ENCODE results near the gene CARD9. TPM values are rescaled to one million over a fixed set of nuclear protein-coding genes. Genes with fewer than 3 reads are reported as not detected.
A peak's percentile ranks its signal among the peaks of the same experiment; 100 is the strongest.

CARD9 gene
- total RNA-seq, 1 donor from 2014 or later, result 1.5 TPM

DNA sequence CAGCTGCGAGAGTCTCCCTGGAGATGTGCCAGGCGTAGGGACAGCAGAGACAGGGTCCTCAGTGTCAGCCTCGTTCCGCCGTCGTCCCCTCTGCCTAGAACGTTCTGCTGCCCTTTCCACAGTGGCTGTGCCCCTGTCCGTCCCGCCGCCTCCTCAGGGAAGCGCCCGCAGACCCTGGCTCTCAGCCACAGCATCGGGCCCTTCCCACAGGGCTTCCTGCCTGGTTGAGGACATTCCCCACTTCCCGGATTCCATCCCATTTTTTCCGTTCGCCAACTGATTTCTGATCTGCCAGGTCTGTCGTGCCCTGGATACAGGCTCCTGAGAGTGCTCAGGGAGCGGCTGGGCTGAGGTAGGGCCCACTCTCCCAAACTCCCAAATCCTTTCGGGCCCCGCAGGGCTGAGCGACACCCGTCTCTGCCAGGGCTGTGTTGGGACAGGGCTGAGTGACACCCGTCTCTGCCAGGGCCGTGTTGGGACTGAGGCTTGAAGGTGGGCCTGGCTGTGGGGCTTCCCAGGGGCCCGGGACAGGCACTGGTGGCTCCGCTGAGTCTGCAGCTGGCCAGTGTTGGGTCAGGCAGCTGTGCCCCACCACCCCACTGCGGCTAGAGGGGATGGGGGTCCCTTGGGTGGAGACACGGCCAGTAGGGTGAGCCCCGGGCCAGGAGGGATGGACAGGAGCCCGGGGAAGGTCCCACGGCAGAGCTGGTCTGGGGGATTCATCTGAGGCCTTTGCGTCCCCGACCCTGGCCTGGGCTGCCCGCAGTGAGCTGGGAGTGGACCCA lies 25.8 kb downstream of the CARD9 start:
- DNase-seq (ENCODE audit: low read depth), result no peak

DNA sequence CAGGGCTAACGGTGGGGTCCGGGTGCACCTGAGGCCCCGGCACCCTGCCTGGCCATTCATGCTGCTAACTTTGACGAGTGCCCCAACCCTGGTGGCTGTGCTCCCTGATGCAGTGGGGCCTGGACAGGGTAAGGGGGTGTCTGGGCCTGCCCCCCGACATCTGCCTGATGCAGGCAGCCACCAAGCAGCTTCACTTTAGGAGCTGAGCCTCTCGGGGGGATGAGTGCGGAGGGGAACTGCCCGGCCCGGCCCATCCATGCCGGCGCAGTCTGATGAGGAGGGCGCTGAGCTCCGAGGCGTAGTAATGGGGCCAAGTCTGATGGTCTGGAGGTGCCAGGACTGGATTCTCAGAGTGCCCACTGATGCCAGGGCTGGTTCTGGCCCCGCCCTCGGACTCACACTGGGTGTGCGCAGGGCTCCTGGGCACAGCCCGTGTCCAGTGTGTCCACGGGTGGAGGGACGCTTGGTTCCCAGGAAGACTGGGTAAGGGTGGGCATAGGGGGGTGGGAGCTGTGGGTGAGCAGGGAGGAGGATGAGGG lies 26.5 kb downstream of the CARD9 start:
- DNase-seq (ENCODE audit: low read depth), result no peak

DNA sequence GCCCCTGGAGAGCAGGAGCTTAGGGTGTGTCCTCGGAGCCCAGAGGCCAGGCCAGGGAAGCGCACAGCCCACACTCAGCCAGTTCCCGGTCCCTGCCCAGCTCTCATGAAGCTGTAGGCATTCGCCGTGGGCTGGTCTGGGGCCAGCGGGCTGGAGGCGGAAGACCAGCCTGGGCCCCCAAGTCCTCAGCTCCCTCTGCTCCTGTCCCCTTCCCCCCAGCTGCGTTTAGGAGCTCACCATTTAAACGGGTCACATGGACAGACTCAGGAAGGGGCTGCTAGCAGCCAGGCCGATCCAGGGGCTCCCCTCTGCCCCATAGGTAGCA lies 27.4 kb downstream of the CARD9 start:
- DNase-seq (ENCODE audit: low read depth), result no peak

DNA sequence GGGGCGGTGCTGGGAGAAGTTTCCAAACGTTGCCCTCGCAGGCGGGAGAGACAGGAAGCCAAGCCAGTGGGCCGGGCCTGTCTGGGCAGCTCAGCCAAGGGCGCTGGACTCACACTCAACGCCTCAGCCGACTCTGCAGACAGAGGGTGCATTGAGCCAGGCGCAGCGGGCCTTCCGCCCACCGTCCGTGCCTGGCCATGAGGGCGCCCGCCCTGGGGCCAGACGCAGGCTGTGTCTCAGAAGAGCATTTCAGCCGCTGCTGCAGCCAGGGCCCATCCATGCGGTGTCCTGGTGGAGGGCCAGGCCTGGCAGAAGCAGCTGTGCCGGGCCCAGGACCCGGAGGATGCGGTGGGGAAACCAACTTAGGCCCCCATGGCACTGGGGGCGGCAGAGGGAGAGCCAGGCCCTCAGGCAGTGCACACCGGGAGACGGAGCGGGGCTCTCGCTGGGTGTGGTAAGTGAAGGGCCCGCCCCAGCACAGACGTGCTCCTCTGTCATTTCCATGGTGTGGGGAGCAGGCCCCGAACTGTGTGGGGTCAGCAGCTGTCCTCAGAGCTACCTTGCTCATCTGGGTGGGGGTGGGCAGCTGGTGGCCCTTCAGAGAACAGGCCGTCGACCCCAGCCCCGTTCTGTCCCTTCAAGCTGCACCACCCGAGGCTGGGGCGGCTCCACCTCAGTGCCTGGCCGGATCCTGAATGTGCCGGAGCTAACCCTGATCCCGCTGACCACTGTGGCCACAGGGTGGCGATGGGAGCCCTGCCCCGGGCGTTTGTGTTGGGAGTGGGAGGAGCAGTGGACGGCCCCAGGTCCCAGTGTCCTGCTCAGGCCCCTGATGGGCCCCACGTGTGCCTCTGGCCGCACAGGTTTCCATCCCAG lies 27.9 kb downstream of the CARD9 start:
- peak; percentile 27 for DNase-seq (ENCODE audit: low read depth)

DNA sequence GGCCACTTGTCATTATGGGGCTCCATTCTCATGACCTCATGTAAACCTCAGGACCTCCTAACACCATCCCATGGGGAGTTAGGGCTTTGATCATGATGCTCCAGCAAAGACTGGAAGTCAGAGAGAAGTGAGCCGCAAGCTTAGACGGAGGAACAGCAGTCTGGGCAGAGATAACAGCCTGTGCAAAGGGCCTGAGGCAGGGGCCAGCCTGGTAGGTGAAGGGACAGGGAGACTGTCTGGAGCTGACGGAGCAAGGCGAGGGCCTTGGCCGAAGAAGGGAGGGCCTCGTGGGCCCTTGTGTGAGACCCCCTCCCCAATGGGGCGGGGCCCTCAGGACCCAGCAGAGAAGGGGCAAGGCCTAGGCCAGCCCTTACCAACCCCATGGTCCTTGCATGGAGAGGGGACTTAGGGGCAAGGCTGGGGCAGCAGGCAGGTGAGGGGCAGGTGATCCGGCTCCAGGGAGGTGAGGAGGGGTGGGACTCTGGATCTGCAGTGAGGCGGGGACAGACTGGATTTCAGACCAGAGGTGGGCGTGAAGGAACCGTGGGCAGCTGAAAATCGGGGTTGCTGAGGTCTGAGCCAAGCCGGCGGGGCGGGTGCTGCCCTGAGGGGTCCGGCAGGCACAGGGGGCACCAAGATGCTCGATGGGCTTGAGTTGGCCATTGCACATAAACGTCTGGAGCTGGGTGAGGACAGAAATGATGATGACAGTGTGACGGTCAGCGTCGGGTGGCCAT lies 28.8 kb downstream of the CARD9 start:
- DNase-seq (ENCODE audit: low read depth), result no peak

DNA sequence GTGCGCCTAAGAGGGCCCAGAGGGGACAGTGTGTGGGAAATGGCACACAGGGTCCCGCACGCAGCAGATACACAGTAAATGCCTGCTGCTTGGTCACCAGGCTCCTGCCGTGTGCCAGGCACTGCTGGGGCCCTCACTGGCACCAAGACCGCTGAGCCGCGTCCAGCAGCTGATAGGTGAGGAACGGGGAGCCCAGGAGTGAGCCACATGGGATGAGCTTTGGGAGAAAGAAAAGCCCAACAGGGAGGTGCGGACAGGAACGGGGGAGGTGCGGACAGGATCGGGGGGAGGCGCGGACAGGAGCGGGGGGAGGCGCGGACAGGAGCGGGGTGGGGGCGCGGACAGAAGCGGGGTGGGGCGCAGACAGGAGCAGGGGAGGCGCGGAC lies 29.6 kb downstream of the CARD9 start:
- no peak for DNase-seq (ENCODE audit: low read depth)

DNA sequence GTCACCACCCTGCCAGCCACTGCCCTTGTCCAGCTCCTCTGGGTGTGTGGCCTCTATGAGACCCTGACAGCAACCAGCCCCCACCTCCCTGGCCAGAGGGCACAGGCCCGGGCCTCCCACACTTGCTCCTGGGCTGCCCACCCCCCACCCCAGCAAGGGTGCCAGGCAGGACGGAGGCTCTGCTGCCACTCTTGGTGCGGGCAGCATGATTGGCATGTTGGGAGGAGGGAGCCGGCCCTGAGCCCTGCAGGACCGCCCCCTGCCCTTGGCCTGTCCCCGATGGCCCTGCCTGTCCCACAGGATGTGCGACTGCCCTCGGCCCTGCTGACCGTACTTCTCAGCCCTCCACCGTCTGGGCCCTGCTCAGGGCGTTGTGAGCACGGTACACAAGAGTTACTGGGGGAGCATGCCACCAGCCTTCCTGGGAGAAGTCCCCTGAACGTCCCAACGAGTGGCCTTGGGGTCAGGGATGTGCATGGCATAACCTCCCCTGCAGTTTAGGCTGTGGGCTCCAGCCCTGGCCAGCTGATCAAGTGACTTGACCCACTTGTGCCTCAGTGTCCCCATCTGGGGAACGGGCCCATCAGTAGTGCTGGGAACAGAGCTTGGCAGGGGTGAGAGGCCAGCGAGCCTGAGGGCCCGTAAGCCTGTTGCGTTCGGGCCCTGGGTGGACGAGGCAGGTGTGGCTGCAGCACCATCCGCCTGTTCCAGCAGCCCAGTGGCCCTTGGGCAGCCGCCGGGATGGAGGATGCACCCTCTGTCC lies 30.2 kb downstream of the CARD9 start:
- no peak for DNase-seq (ENCODE audit: low read depth)

DNA sequence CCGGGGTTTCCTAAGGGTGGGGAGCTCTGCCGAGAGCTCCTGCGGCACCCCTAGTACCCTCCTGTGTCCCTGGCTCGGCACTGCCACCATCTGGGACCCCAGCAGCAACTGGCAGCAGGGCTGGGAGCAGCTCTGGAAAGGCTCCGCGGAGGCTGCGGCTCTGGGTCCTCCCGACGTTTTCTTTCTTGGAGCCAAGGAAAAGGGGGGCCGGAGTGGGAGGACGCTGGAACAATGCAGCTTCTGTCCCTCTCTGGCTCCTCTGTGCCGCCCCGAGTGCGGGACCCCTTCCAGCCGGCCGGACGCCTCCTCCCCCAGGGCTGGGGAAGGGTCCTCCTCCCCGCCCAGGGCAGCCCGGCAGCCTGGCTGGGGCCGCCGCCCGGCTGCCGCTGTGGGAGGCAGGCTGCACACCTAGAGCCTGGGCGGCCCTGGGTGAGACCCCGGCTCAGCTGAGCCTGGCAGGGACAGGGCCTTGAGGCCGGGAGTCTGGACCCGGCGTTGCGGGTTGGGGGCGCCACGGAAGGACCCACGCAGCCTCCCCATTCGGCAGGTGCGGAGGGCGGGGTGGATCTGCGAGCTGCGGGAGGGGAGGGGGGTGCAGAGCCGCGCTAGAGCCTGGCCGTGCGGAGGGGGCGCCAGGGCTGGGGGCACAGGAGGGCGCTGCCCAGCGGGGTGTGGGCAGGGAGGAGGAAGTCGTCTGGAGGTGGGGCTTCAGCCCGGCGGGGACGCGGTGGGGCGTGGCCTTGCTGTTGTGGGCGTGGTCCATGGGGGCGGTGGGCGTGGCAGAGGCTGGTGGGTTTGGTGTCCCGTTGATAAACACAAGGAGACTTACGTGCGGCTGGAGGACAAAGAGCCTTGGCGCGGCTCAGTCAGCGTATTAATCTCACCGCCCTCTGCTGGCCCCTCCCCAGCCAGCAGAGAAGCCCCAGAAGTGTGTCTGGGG lies 31.0 kb downstream of the CARD9 start:
- peak; percentile 52 for DNase-seq (ENCODE audit: low read depth)

DNA sequence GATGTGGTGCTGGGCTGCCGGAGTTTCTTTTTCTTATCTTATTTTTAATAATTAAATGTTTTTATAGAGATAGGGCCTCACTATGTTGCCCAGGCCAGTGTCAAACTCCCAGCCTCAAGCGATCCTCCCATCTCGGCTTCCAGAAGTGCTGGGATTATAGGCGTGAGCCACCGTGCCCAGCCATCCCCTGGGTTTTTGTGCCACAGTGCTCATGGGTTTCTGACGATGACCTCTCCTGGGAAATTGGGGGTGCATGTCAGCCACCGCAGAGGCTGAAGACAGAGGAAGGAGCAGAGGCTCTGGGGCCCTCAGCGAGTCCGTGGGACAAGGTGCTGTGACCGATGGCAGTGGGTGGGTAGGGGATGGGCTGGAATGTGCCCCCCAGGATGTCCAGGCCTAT lies 31.7 kb downstream of the CARD9 start:
- no peak for DNase-seq (ENCODE audit: low read depth)

DNA sequence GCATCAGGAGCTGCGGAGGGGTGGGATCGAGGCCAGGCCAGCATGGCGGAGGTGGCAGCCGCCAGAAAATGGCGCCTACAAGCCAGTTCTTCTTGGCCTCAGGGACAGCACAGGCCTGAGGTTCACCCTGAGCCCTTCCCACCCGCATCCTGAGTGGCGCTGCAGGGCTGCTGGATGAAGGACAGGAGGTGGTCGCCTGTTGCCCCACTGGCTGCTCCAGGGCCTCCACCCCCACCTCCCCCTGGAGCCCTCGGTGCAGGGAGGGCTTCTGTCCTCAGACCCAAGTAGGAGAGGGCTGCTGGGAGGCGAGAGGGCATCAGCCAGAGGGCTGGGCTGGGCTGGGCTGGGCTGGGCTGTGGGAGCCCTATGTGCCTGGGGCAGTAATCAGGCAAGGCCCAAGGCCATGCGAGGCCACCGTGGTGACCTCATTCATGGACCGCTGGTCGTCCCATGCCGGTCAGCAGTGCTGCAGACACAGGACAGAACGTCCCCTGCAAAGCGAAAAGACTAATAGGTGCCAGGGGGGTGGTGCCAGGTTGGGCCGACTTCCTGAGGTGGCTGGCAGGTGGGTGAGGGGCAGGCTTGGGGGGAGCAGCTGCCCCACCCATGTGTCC lies 32.3 kb downstream of the CARD9 start:
- DNase-seq (ENCODE audit: low read depth), result no peak

DNA sequence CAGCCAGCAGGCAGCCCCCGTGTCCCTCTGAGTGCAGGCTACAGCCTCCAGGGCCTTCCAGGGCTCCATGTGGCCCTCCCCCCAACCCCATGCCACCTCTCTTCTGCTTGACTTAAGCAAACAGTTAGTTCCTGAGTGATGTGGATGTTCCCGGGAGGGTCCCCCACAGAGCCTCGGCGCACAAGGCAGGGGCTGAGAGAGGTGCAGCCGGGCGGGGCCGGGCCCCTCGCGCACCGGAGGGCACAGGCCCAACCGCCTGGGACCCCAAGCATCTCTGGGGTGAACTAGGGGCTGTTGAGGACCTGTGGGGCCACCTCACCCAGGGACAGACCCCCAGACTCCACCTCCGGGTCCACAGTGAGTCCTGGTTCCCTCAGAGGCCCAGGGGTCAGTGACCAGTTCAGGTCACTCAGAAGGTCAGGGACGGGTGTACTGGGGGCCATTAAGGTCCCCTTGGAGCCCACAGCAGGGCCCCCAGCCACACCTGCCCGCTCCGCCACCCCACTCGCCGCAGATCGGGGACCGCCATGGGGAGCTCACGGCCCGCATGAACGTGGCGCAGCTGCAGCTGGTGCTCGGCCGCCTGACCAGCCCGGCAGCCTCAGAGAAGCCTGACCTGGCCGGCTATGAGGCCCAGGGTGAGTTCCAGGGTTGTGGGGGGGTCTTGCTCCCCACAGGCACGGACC lies 33.0 kb downstream of the CARD9 start:
- DNase-seq (ENCODE audit: low read depth), result no peak

DNA sequence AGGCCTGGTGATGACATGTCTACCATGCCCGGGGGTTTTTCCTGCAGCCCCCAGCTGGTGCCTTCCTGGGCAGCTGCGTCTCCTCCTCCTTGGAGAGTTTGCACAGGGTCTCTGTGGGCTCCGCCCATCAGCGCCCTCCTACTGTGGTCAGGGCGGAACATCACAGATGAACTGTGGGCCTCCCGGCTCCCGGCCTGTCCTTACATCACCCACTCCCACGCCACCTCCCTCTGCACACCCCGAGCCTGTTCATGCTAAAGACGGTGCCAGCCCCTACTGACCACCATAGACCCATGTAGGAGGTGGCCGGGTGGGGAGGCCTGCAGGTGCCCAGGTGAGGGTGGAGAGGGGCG lies 33.5 kb downstream of the CARD9 start:
- no peak for DNase-seq (ENCODE audit: low read depth)

DNA sequence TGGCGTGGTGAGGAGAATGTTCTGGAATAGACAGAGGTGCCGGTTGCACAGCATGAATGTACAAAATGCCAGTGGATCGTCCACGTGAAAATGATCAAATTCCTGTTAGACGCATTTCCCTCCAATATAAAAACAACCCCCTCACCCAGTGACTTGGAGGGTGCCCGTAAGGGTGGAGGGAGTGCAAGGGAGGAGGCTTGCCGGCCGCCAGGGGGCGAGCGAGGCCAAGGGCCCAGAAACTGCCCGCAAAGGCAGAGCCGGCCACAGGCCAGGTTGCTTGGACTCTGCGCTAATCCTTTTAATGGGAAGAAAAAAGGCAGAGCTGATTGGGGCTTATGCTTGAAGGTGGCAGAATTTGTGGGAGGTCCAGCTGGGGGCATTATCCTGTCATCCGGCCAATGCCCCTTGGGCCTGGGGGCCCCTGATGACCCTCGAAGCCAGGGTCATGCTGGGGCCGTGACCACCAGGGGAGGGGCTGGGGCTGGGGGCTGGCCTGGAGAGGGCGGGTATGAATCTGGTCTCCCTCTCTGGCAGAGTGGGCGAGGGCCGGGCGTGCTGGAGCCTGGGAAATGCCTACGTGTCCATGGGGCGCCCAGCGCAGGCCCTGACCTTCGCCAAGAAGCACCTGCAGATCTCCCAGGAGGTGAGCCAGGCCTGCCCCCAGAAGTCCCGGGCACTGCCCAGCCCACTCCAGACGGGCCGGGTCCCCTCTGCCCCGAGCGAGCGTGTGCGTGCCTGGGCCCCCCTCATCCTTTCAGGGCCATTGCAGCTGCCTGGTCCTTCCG lies 34.1 kb downstream of the CARD9 start:
- DNase-seq (ENCODE audit: low read depth), result peak; percentile 41

DNA sequence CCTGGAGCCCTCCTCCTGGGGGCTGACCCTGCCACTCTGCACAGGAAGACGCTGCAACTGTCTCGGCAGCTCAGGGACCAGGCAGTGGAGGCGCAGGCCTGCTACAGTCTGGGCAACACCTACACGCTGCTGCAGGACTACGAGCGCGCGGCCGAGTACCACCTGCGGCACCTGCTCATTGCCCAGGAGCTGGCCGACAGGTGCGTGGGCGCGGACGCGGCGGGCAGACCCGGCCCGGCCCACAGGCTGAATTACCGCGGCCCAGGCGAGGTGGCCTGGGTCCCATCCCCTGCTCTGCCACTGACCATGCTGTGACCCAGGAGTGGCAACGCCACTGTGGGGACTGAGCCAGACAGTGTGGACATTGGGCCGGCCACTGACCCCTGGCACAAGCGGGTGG lies 35.0 kb downstream of the CARD9 start:
- no peak for DNase-seq (ENCODE audit: low read depth)

DNA sequence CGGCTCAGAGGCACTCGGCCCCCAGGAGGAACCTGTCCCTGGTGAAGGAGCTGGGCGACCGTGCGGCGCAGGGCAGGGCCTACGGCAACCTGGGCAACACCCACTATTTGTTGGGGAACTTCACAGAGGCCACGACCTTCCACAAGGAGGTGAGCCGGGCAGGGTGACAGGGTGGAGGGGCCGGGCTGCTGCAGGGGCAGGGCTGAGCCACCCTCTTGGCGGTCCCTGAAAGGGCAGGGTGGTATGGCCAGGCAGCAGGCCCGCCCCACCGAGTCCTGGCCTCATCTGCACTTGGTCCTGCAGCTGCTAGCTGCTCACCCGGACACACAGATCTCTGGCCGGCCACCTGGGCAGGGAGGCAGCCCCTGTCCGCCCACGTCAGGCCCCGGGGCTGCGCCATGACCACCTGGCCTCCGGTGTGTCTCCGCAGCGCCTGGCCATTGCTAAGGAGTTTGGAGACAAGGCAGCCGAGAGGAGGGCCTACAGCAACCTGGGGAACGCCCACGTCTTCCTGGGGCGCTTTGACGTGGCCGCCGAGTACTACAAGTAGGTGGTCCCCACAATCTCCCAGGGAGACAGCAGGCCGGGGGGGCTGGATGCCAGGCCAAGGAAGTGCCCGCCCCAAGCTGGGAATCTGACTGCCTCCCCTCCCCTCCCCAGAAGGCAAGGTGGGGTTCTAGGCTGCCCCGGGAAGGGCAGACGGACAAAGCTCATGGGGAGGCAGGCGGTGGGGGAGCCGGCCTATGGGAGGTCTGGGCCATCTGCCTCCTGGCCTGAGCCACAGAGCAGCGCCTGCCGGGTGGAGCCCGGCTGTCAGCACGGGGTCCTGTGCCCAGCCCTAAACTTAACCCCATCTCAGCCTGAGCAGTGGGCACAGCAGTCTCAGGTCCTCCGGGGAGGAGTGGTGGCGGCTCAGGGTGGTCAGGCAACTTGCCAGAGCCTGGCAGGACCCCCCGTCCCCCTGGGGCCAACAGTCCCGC lies 35.8 kb downstream of the CARD9 start:
- DNase-seq (ENCODE audit: low read depth), result no peak

DNA sequence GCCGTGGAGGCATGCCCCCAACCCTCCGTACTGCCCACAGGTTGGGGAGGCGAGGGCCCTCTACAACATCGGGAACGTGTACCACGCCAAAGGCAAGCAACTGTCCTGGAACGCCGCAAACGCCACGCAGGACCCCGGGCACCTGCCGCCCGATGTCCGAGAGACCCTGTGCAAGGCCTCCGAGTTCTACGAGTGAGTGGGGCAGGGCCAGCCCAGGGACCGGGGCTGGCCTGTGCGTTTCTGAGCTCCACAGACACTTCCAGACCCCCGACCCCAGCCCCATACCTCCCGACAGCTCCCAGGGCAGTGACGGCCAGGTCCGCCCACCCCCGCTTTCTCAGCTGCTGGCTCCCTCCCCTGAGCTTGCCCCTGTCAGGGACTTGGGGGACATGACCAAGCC lies 36.6 kb downstream of the CARD9 start:
- DNase-seq (ENCODE audit: low read depth), result no peak

DNA sequence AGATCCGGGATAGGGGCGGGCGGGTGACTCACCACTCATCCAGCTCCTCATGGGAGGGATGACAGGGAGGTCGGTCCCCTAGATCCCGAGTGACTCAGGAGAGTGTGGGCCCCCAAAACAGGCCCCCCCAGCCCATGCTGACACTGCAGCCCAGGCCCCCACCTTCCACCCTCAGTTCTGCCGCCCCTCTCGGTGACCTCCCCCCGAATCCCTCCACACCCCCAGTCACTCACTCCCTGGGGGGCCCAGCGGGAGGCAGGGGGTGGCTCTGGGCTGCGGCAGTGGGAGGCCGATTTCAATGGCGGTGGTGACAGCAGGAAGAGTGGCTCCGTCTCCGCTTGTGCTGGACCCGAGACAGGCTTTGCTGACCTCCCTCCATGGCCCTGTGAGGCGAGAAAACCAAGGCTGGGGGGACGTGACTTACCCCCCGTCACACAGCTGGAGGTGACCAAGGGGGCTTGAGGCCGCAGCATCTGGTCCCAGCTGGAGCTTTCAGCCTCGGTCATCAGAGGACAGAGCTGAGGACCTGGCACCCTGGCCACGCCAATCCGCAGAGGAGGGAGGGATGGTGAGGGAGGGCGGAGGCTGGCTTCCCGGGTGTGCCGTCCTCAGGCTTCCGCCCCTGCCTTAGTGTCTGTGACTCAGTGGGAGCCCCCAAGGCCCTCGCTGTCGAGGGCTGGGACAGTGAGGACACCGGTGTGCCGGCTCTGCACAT lies 37.2 kb downstream of the CARD9 start:
- no peak for DNase-seq (ENCODE audit: low read depth)

All from renal cortical epithelial cell (primary cell).